ENCODE data around the gene GREB1L.

DNA sequence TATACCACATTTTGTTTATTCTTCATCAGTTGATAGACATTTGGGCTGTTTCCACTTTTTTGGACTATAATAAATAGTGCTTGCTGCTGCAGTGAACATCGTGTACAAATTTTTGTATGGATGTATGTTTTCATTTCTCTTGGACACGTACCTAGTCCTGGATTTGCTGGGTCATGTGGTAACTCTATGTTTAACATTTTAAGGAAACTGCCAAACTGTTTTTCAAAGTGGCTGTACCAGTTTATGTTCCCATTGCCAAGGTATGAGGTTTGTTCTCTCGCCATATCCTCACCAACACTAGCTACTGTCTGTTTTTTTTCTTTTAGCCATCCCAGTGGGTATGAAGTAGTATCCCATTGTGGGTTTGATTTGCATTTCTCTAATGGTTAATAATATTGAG, 42.5 kb downstream of the GREB1L start:
- TF ChIP-seq CTCF (IDR thresholded peaks at IDR 0.05; ENCODE audit: poor library complexity) (no peak), EZH2phosphoT487 (IDR thresholded peaks at IDR 0.05; ENCODE audit: low read depth, severe bottlenecking, unreplicated experiment) (no peak), EZH2 (IDR thresholded peaks at IDR 0.05; ENCODE audit: borderline replicate concordance) (no peak)
